NCI-H748 (cell line): ENCODE results near the gene GPR107.

Source experiments
- DNase-seq: peaks from one replicate; lab custom pipeline; 2025; ENCODE audit not compliant: unreplicated experiment; lab: John Stamatoyannopoulos, UW

The GPR107 gene

GRCh38 chr9:130155647-130156046, 101.9 kb downstream of the GPR107 start:
- peak; percentile 9 for DNase-seq

- no peak for DNase-seq
Observed at GRCh38 chr9:130156672-130157071, 103.0 kb downstream of the GPR107 start.

GRCh38 chr9:130157079-130157478, 103.4 kb downstream of the GPR107 start:
- no peak for DNase-seq

GRCh38 chr9:130158001-130158400, 104.3 kb downstream of the GPR107 start:
- no peak for DNase-seq

- DNase-seq, result no peak
Observed at GRCh38 chr9:130159057-130159456, 105.4 kb downstream of the GPR107 start.

- DNase-seq, result peak; percentile 32
Observed at GRCh38 chr9:130159915-130160670, 106.4 kb downstream of the GPR107 start.

- no peak for DNase-seq
Observed at GRCh38 chr9:130160862-130161470, 107.3 kb downstream of the GPR107 start.

- no peak for DNase-seq
Observed at GRCh38 chr9:130165579-130165978, 111.9 kb downstream of the GPR107 start.

- DNase-seq, result no peak
Observed at GRCh38 chr9:130166399-130166798, 112.7 kb downstream of the GPR107 start.

GRCh38 chr9:130167927-130168326, 114.2 kb downstream of the GPR107 start:
- DNase-seq, result no peak

- DNase-seq, result no peak
Observed at GRCh38 chr9:130171226-130172148, 117.8 kb downstream of the GPR107 start.

- DNase-seq, result peak; percentile 73
Observed at GRCh38 chr9:130172161-130172857, 118.6 kb downstream of the GPR107 start, which contains the start of gene NCS1. Gene NCS1, plus strand, starts transcription at chr9:130172404. Its CDS starts 260 bp downstream, at chr9:130172664.

GRCh38 chr9:130172858-130173665, 119.4 kb downstream of the GPR107 start:
- peak; percentile 39 for DNase-seq

- DNase-seq, result no peak
Observed at GRCh38 chr9:130173666-130173983, 119.9 kb downstream of the GPR107 start.

- no peak for DNase-seq
Observed at GRCh38 chr9:130174025-130174424, 120.3 kb downstream of the GPR107 start.

GRCh38 chr9:130174920-130175321, 121.2 kb downstream of the GPR107 start:
- no peak for DNase-seq

- DNase-seq, result no peak
Observed at GRCh38 chr9:130175355-130175754, 121.6 kb downstream of the GPR107 start.

GRCh38 chr9:130176760-130177159, 123.1 kb downstream of the GPR107 start:
- DNase-seq, result no peak

GRCh38 chr9:130177898-130178805, 124.4 kb downstream of the GPR107 start:
- DNase-seq, result no peak
